ENCODE data around the gene BAMBI. TPM values are rescaled to one million over a fixed set of nuclear protein-coding genes. Genes with fewer than 3 reads are reported as not detected.

BAMBI gene
- total RNA-seq, 2 experiments from 2014 or later: 0.09 to 0.16 TPM

GRCh38 chr10:28686835-28687682 lies 9.7 kb downstream of the BAMBI start:
- Mint-ChIP-seq H3K36me3 (ENCODE audit: low read depth) (no peaks in the 10 kb centered on the region), H3K9me3 (ENCODE audit: low read depth) (no peaks in the 10 kb centered on the region), H3K4me1 (no peaks in the 10 kb centered on the region), H3K4me3 (no peak overlapping the region), H3K27ac (no peak overlapping the region), H3K27me3 (peaks cover 31% of the 10 kb centered on the region)
- POLR2A ChIA-PET: interaction anchor here (0.5 kb wide), 1 partner anchor 131 kb away, joined by 3 read pairs; no protein-coding TSS in a partner anchor
- ATAC-seq (no peak), DNase-seq (no peak)
- CTCF ChIA-PET: interaction anchor here (0.5 to 1.4 kb wide), 4 partner anchors 23 to 308 kb away, joined by 3 to 4 read pairs (median 4); no protein-coding TSS in a partner anchor
- intact Hi-C loops (cut with DNase I, micrococcal nuclease): no loop called here

- H3K4me3 Mint-ChIP-seq: no peak overlapping the region
- no peak for ATAC-seq
- H3K27ac Mint-ChIP-seq: no peak overlapping the region
- no peaks in the 10 kb centered on the region for H3K9me3 Mint-ChIP-seq (ENCODE audit: low read depth)
- ChIA-PET POLR2A (no interaction called here), CTCF (interaction anchor here (0.7 to 1.3 kb wide), 2 partner anchors 24 to 223 kb away, joined by 3 to 4 read pairs; no protein-coding TSS in a partner anchor)
- intact Hi-C loops (cut with DNase I, micrococcal nuclease): no loop called here
- no peaks in the 10 kb centered on the region for H3K4me1 Mint-ChIP-seq
- peaks cover 31% of the 10 kb centered on the region for H3K27me3 Mint-ChIP-seq
- no peaks in the 10 kb centered on the region for H3K36me3 Mint-ChIP-seq (ENCODE audit: low read depth)
- DNase-seq: no peak
These were observed 10.3 kb downstream of the BAMBI start for GRCh38 chr10:28687683-28688001.

- intact Hi-C loops (cut with DNase I, micrococcal nuclease): no loop called here
- H3K4me1 Mint-ChIP-seq: no peaks in the 10 kb centered on the region
- ChIA-PET CTCF (no interaction called here), POLR2A (interaction anchor here (0.7 kb wide), 1 partner anchor 25 kb away, joined by 3 read pairs; no protein-coding TSS in a partner anchor)
- no peak overlapping the region for H3K4me3 Mint-ChIP-seq
- H3K36me3 Mint-ChIP-seq (ENCODE audit: low read depth): no peaks in the 10 kb centered on the region
- DNase-seq (no peak), ATAC-seq (no peak)
- no peak overlapping the region for H3K27ac Mint-ChIP-seq
- no peaks in the 10 kb centered on the region for H3K9me3 Mint-ChIP-seq (ENCODE audit: low read depth)
- H3K27me3 Mint-ChIP-seq: peaks cover 20% of the 10 kb centered on the region
These were observed 13.2 kb downstream of the BAMBI start for GRCh38 chr10:28690545-28690944.

- no peak overlapping the region for H3K27ac Mint-ChIP-seq
These were observed 13.9 kb downstream of the BAMBI start for GRCh38 chr10:28691187-28691694.

DNA sequence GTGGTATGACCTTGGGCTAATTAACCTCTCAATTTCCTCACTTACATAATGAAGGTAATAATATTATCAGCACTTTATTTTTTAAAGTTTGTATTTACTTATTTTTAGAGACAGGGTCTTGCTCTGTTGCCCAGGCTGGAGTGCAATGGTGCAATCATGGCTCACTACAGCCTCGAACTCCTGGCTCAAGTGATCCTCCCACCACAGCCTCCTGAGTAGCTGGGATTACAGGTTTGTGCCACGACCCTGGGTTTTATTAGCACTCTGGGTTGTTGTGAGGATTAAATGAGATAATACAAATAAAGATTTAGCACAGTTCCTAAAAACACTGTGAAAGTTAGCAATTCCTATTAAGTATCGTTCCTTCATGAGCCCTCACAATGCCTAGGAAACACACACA lies 14.7 kb downstream of the BAMBI start:
- Mint-ChIP-seq H3K27me3 (peaks cover 16% of the 10 kb centered on the region), H3K4me1 (no peaks in the 10 kb centered on the region), H3K27ac (no peak overlapping the region), H3K9me3 (ENCODE audit: low read depth) (no peaks in the 10 kb centered on the region), H3K36me3 (ENCODE audit: low read depth) (no peaks in the 10 kb centered on the region), H3K4me3 (no peak overlapping the region)
- POLR2A ChIA-PET: no interaction called here
- DNase-seq: no peak
- intact Hi-C loops (cut with DNase I, micrococcal nuclease): no loop called here
- CTCF ChIA-PET: interaction anchor here (0.6 kb wide), 1 partner anchor 460 kb away, joined by 3 read pairs; no protein-coding TSS in a partner anchor
- ATAC-seq: no peak

More at GRCh38 chr10:28691187-28691694, 13.9 kb downstream of the BAMBI start:
- ATAC-seq (no peak), DNase-seq (no peak)
- H3K4me3 Mint-ChIP-seq: no peak overlapping the region
- CTCF ChIA-PET: no interaction called here
- H3K4me1 Mint-ChIP-seq: no peaks in the 10 kb centered on the region
- no peaks in the 10 kb centered on the region for H3K9me3 Mint-ChIP-seq (ENCODE audit: low read depth)
- POLR2A ChIA-PET: interaction anchor here (0.7 kb wide), 1 partner anchor 25 kb away, joined by 3 read pairs; no protein-coding TSS in a partner anchor
- H3K36me3 Mint-ChIP-seq (ENCODE audit: low read depth): no peaks in the 10 kb centered on the region
- H3K27me3 Mint-ChIP-seq: peaks cover 20% of the 10 kb centered on the region
- intact Hi-C loops (cut with DNase I, micrococcal nuclease): no loop called here

GRCh38 chr10:28694530-28694929 lies 17.2 kb downstream of the BAMBI start:
- ChIA-PET CTCF (no interaction called here), POLR2A (no interaction called here)
- DNase-seq (no peak), ATAC-seq (no peak)
- Mint-ChIP-seq H3K36me3 (ENCODE audit: low read depth) (no peaks in the 10 kb centered on the region), H3K4me1 (no peaks in the 10 kb centered on the region), H3K27me3 (peaks cover 16% of the 10 kb centered on the region), H3K9me3 (ENCODE audit: low read depth) (no peaks in the 10 kb centered on the region), H3K27ac (no peak overlapping the region), H3K4me3 (no peak overlapping the region)
- intact Hi-C loops (cut with DNase I, micrococcal nuclease): no loop called here

GRCh38 chr10:28698075-28698474 lies 20.8 kb downstream of the BAMBI start:
- Mint-ChIP-seq H3K27me3 (peaks cover 9% of the 10 kb centered on the region), H3K4me1 (no peaks in the 10 kb centered on the region), H3K36me3 (ENCODE audit: low read depth) (no peaks in the 10 kb centered on the region), H3K4me3 (no peak overlapping the region), H3K9me3 (ENCODE audit: low read depth) (no peaks in the 10 kb centered on the region), H3K27ac (no peak overlapping the region)
- DNase-seq (no peak), ATAC-seq (no peak)
- intact Hi-C loops (cut with DNase I, micrococcal nuclease): no loop called here
- ChIA-PET POLR2A (no interaction called here), CTCF (no interaction called here)

DNA sequence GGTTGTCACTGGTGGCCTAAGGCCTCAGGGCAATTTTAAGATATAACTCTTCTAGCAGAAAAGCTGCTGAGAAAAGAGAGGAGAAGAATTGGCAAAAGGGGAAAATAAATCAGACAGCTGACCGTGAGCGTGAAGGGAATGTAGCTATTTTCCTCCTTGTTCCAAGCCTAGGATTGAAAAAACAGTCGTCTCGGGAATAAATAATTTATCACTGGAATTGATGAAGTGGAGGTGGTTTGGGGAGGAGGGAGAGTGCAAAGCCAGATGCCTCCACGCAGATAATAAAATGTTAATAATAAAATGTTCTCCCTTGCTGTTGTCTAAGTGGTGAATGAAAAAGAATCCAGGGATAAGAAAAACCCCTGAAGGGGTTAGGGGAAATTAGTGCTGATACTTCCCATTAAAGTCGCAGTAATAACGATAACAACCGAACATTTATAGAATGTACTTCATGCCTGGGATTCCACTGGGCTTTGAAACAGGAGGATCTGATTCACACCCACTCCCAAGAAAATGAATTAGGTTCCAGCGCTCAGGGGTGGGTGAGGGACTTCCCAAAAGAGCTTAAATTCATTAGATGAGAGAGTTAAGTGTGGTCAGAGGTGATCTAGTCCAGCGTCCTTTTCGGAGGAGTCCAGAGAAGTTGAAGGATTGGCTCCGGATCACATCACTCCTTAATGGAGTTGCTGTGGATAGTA lies 27.3 kb downstream of the BAMBI start:
- ChIA-PET POLR2A (no interaction called here), CTCF (interaction anchor here (0.7 to 0.8 kb wide), 2 partner anchors 17 to 47 kb away, joined by 3 to 4 read pairs; no protein-coding TSS in a partner anchor)
- Mint-ChIP-seq H3K27me3 (peaks cover 8% of the 10 kb centered on the region), H3K36me3 (ENCODE audit: low read depth) (no peaks in the 10 kb centered on the region), H3K27ac (no peak overlapping the region), H3K4me1 (no peaks in the 10 kb centered on the region), H3K9me3 (ENCODE audit: low read depth) (no peaks in the 10 kb centered on the region), H3K4me3 (no peak overlapping the region)
- intact Hi-C loops (cut with DNase I, micrococcal nuclease): no loop called here
- ATAC-seq (no peak), DNase-seq (no peak)

GRCh38 chr10:28705472-28705871 lies 28.2 kb downstream of the BAMBI start:
- no peaks in the 10 kb centered on the region for H3K9me3 Mint-ChIP-seq (ENCODE audit: low read depth)
- H3K4me1 Mint-ChIP-seq: no peaks in the 10 kb centered on the region
- intact Hi-C loops (cut with DNase I, micrococcal nuclease): no loop called here
- ChIA-PET CTCF (interaction anchor here (0.7 kb wide), 1 partner anchor 16 kb away, joined by 3 read pairs; no protein-coding TSS in a partner anchor), POLR2A (no interaction called here)
- DNase-seq: no peak
- no peak overlapping the region for H3K27ac Mint-ChIP-seq
- no peak overlapping the region for H3K4me3 Mint-ChIP-seq
- ATAC-seq: no peak
- H3K36me3 Mint-ChIP-seq (ENCODE audit: low read depth): no peaks in the 10 kb centered on the region
- H3K27me3 Mint-ChIP-seq: peaks cover 8% of the 10 kb centered on the region

DNA sequence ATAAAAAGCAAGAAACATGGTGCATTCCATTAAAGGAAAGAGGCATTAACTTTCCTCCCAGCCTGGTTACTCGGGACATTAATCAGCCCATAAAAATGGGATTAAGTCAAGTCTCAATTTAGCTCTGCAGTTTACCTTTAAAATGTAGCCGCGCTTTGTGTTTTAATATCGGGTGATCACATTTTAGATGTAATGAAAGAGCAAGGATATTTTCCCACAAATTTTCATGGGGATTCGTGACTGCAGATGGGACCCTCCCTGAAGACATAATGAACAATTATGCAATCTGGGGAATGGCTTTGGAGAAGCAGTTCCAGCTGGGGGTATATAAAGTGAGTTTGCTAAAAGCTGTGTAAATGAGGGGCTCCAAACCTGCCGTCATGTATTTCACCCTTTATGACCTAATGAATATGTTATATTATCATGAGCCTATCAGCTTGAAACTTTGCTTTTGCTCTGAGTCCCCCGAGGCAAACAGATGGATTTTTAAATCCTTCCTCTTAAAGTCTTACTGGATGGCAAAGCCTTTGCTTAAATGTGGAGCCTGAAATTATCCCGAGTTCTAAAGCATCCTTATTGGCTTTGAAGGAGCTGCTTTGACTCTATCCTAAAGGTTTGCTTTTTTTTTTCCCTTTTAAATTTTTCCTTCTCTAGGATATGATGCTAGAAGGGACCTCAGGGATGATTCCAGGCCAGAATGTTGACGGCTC lies 31.8 kb downstream of the BAMBI start:
- ChIA-PET CTCF (no interaction called here), POLR2A (interaction anchor here (0.6 kb wide), 1 partner anchor 373 kb away, joined by 4 read pairs; no protein-coding TSS in a partner anchor)

GRCh38 chr10:28710202-28710886 lies 33.0 kb downstream of the BAMBI start:
- H3K9me3 Mint-ChIP-seq (ENCODE audit: low read depth): no peaks in the 10 kb centered on the region
- ATAC-seq (no peak), DNase-seq (no peak)
- ChIA-PET POLR2A (no interaction called here), CTCF (interaction anchor here (0.6 kb wide), 1 partner anchor 419 kb away, joined by 3 read pairs; no protein-coding TSS in a partner anchor)
- H3K27me3 Mint-ChIP-seq: peaks cover 6% of the 10 kb centered on the region
- H3K4me3 Mint-ChIP-seq: no peak overlapping the region
- H3K36me3 Mint-ChIP-seq (ENCODE audit: low read depth): no peaks in the 10 kb centered on the region
- no peaks in the 10 kb centered on the region for H3K4me1 Mint-ChIP-seq
- no peak overlapping the region for H3K27ac Mint-ChIP-seq
- intact Hi-C loops (cut with DNase I, micrococcal nuclease): no loop called here

More for the DNA sequence above, 31.8 kb downstream of the BAMBI start:
- Mint-ChIP-seq H3K4me3 (no peak overlapping the region), H3K27me3 (peaks cover 6% of the 10 kb centered on the region), H3K9me3 (ENCODE audit: low read depth) (no peaks in the 10 kb centered on the region), H3K36me3 (ENCODE audit: low read depth) (no peaks in the 10 kb centered on the region), H3K4me1 (no peaks in the 10 kb centered on the region), H3K27ac (no peak overlapping the region)
- ATAC-seq (no peak), DNase-seq (no peak)
- intact Hi-C loops (cut with DNase I, micrococcal nuclease): loop anchor here in 1 of 2 experiments (1.0 kb wide), 1 partner anchor 12 kb away; no protein-coding TSS in a partner anchor

Measured in activated CD4-positive, alpha-beta T cell treated with anti-CD3 and anti-CD28 coated beads for 36 hours (primary cell).